Mesenchymal stem cell (in vitro differentiated cells and primary cell): ENCODE data around the gene FLNC.

Experiments used
- DNase-seq: peaks from one replicate; pipeline ENCODE4 v3.0.0-alpha.2; 2013
- H2AFZ ChIP-seq: one replicate; pipeline ENCODE4 v1.6.1; 2013; ENCODE audit warnings: low read depth, mild to moderate bottlenecking, control low read depth, inconsistent platforms, low read length, moderate library complexity
- H2AK5ac ChIP-seq: 2 replicates; pipeline ENCODE4 v1.6.1; 2013; ENCODE audit warnings: low read length, moderate library complexity, mild to moderate bottlenecking, inconsistent platforms; ENCODE audit not compliant: severe bottlenecking
- H2BK120ac ChIP-seq: one replicate; pipeline ENCODE4 v1.6.1; 2013; ENCODE audit warnings: low read depth, mild to moderate bottlenecking, inconsistent platforms, low read length, moderate library complexity
- H2BK12ac ChIP-seq, 2 experiments: one replicate each; pipeline ENCODE4 v1.6.1; 2013; ENCODE audit warnings: inconsistent platforms in 2 of 2, low read length in 2 of 2, mild to moderate bottlenecking in 2 of 2, moderate library complexity in 2 of 2, control low read depth in 1 of 2
- H2BK15ac ChIP-seq: one replicate; pipeline ENCODE4 v1.6.1; 2013; ENCODE audit warnings: mild to moderate bottlenecking, low read depth, inconsistent platforms; ENCODE audit not compliant: poor library complexity, severe bottlenecking
- H2BK5ac ChIP-seq: 2 replicates; pipeline ENCODE4 v1.6.1; 2013; ENCODE audit warnings: low read depth, mild to moderate bottlenecking, low read length, control low read depth, inconsistent platforms; ENCODE audit not compliant: poor library complexity, severe bottlenecking
- H3K14ac ChIP-seq, 2 experiments: one replicate each; pipeline ENCODE4 v1.6.1; 2013; ENCODE audit warnings: inconsistent platforms in 2 of 2, low read length in 2 of 2, control low read depth in 1 of 2, mild to moderate bottlenecking in 1 of 2, moderate library complexity in 1 of 2
- H3K18ac ChIP-seq, 2 experiments: one replicate each; pipeline ENCODE4 v1.6.1; 2013; ENCODE audit warnings: inconsistent platforms in 2 of 2, low read length in 2 of 2, control low read depth in 1 of 2, low read depth in 1 of 2, mild to moderate bottlenecking in 1 of 2
- H3K23ac ChIP-seq, 2 experiments: one replicate each; pipeline ENCODE4 v1.6.1; 2013; ENCODE audit warnings: inconsistent platforms in 2 of 2, low read length in 2 of 2, mild to moderate bottlenecking in 2 of 2, moderate library complexity in 2 of 2, control low read depth in 1 of 2
- H3K27ac ChIP-seq: 2 replicates; pipeline ENCODE4 v1.5.1; 2013; ENCODE audit warnings: mild to moderate bottlenecking, moderate library complexity, low read length, control low read depth, inconsistent platforms; ENCODE audit not compliant: poor library complexity, severe bottlenecking
- H3K27me3 ChIP-seq, 2 experiments: 2 replicates each; pipeline versions ENCODE4 v1.6.1 to v1.7.0; 2013; ENCODE audit warnings: low read length in 2 of 2, mild to moderate bottlenecking in 2 of 2, moderate library complexity in 2 of 2, control low read depth in 1 of 2, inconsistent platforms in 1 of 2; ENCODE audit not compliant: control insufficient read depth in 1 of 2, insufficient read depth in 1 of 2
- H3K36me3 ChIP-seq, 2 experiments: 2 replicates each; pipeline versions ENCODE4 v1.6.1 to v1.7.0; 2013; ENCODE audit warnings: low read length in 2 of 2, control low read depth in 1 of 2, inconsistent platforms in 1 of 2, low read depth in 1 of 2, mild to moderate bottlenecking in 1 of 2; ENCODE audit not compliant: insufficient read depth in 2 of 2, control insufficient read depth in 1 of 2
- H3K4ac ChIP-seq, 2 experiments: one replicate each; pipeline ENCODE4 v1.6.1; 2013; ENCODE audit warnings: inconsistent platforms in 2 of 2, low read length in 2 of 2, mild to moderate bottlenecking in 2 of 2, moderate library complexity in 2 of 2, control low read depth in 1 of 2, low read depth in 1 of 2
- H3K4me1 ChIP-seq: 2 replicates; pipeline ENCODE4 v1.6.1; 2013; ENCODE audit warnings: low read depth, low read length, control low read depth; ENCODE audit not compliant: control insufficient read depth, insufficient read depth
- H3K4me2 ChIP-seq: 2 replicates; pipeline ENCODE4 v1.6.1; 2013; ENCODE audit warnings: low read length, mild to moderate bottlenecking, inconsistent platforms; ENCODE audit not compliant: poor library complexity, severe bottlenecking
- H3K4me3 ChIP-seq, 2 experiments: 2 replicates each; pipeline versions ENCODE4 v1.5.1 to v1.7.0; 2013; ENCODE audit warnings: low read length in 2 of 2, mild to moderate bottlenecking in 2 of 2, control low read depth in 1 of 2, low read depth in 1 of 2; ENCODE audit not compliant: insufficient read depth in 1 of 2
- H3K79me1 ChIP-seq: replicated peaks from 2 replicates; pipeline ENCODE4 v1.6.1; 2013; ENCODE audit warnings: mild to moderate bottlenecking, control low read depth, low read length, inconsistent platforms; ENCODE audit not compliant: poor library complexity, severe bottlenecking
- H3K9ac ChIP-seq: 2 replicates; pipeline ENCODE4 v1.7.0; 2013; ENCODE audit warnings: mild to moderate bottlenecking, low read length, moderate library complexity
- H3K9me3 ChIP-seq: 2 replicates; pipeline ENCODE4 v1.7.0; 2013; ENCODE audit warnings: mild to moderate bottlenecking, low read length; ENCODE audit not compliant: control insufficient read depth
- H4K8ac ChIP-seq: one replicate; pipeline ENCODE4 v1.6.1; 2013; ENCODE audit warnings: inconsistent platforms, mild to moderate bottlenecking, low read length, moderate library complexity
- H4K91ac ChIP-seq: one replicate; pipeline ENCODE4 v1.6.1; 2013; ENCODE audit warnings: mild to moderate bottlenecking, low read length, inconsistent platforms
- WGBS: methylation state at CpG from one replicate; pipeline ENCODE4 v1.1.7; 2013; ENCODE audit warnings: mixed read lengths; 5-methylcytosine and 5-hydroxymethylcytosine counted together

Gene FLNC

GRCh38 chr7:128879461-128879938 is 49.3 kb downstream of the FLNC start:
- H3K36me3 ChIP-seq: peaks cover 0 to 23% of the 10 kb centered on the region in 2 experiments
- no peak overlapping the region for H2BK5ac ChIP-seq
- peak overlapping the region; percentile 7 for H4K8ac ChIP-seq
- H3K4me2 ChIP-seq: no peak overlapping the region
- no peak overlapping the region for H2BK15ac ChIP-seq
- H3K27me3 ChIP-seq: peaks cover 0 to 28% of the 10 kb centered on the region in 2 experiments
- H3K23ac ChIP-seq: no peak overlapping the region
- H3K9ac ChIP-seq: no peak overlapping the region
- no peak overlapping the region for H3K4me3 ChIP-seq
- H3K18ac ChIP-seq: no peak overlapping the region
- H2AK5ac ChIP-seq: no peak overlapping the region
- H3K4me1 ChIP-seq: peaks cover 10% of the 10 kb centered on the region
- H4K91ac ChIP-seq: no peak overlapping the region
- H2BK12ac ChIP-seq: no peak overlapping the region
- H2BK120ac ChIP-seq: no peak overlapping the region
- 94% methylated on average over 19 of the region's 19 CpGs for WGBS
- no peaks in the 10 kb centered on the region for H3K9me3 ChIP-seq
- DNase-seq: no peak
- H2AFZ ChIP-seq: no peak overlapping the region
- no peak overlapping the region for H3K27ac ChIP-seq
- no peak overlapping the region for H3K4ac ChIP-seq
- no peak overlapping the region for H3K14ac ChIP-seq
- H3K79me1 ChIP-seq: no peaks in the 10 kb centered on the region

- no peak overlapping the region for H3K27ac ChIP-seq
- H2AFZ ChIP-seq: no peak overlapping the region
- H2BK5ac ChIP-seq: no peak overlapping the region
- DNase-seq: peak; percentile 69
- H3K79me1 ChIP-seq: no peaks in the 10 kb centered on the region
- no peaks in the 10 kb centered on the region for H3K9me3 ChIP-seq
- H3K4me1 ChIP-seq: peaks cover 10% of the 10 kb centered on the region
- no peak overlapping the region for H2BK120ac ChIP-seq
- 59% methylated on average over 30 of the region's 31 CpGs for WGBS
- peaks cover 0 to 25% of the 10 kb centered on the region in 2 experiments for H3K27me3 ChIP-seq
- H3K18ac ChIP-seq: no peak overlapping the region
- H2BK15ac ChIP-seq: no peak overlapping the region
- H4K8ac ChIP-seq: no peak overlapping the region
- H3K23ac ChIP-seq: no peak overlapping the region
- H2AK5ac ChIP-seq: no peak overlapping the region
- H2BK12ac ChIP-seq: no peak overlapping the region
- no peak overlapping the region for H3K4ac ChIP-seq
- no peak overlapping the region for H3K4me2 ChIP-seq
- H4K91ac ChIP-seq: no peak overlapping the region
- H3K4me3 ChIP-seq: no peak overlapping the region
- H3K36me3 ChIP-seq: peaks cover 0 to 26% of the 10 kb centered on the region in 2 experiments
- no peak overlapping the region for H3K14ac ChIP-seq
- no peak overlapping the region for H3K9ac ChIP-seq
Measured at GRCh38 chr7:128879939-128880746, 49.9 kb downstream of the FLNC start.

GRCh38 chr7:128880791-128881457 is 50.7 kb downstream of the FLNC start:
- Histone ChIP-seq H3K4me3 (no peak overlapping the region), H3K4ac (no peak overlapping the region), H2AFZ (no peak overlapping the region), H3K36me3 (peaks cover 0 to 30% of the 10 kb centered on the region in 2 experiments), H2BK120ac (no peak overlapping the region), H3K9me3 (no peaks in the 10 kb centered on the region), H2AK5ac (no peak overlapping the region), H2BK5ac (no peak overlapping the region), H3K14ac (no peak overlapping the region), H3K18ac (no peak overlapping the region), H3K4me1 (peaks cover 10% of the 10 kb centered on the region), H3K27ac (no peak overlapping the region), H3K9ac (no peak overlapping the region), H3K79me1 (no peaks in the 10 kb centered on the region), H2BK12ac (no peak overlapping the region), H4K91ac (no peak overlapping the region), H3K27me3 (peaks cover 0 to 27% of the 10 kb centered on the region in 2 experiments), H4K8ac (no peak overlapping the region), H3K23ac (no peak overlapping the region), H3K4me2 (no peak overlapping the region), H2BK15ac (no peak overlapping the region)
- 91% methylated on average over 11 of the region's 11 CpGs for WGBS
- no peak for DNase-seq

- no peak overlapping the region for H3K4me2 ChIP-seq
- no peak overlapping the region for H3K4ac ChIP-seq
- H4K8ac ChIP-seq: no peak overlapping the region
- no peak for DNase-seq
- no peak overlapping the region for H2BK12ac ChIP-seq
- no peak overlapping the region for H3K18ac ChIP-seq
- H3K4me1 ChIP-seq: peaks cover 10% of the 10 kb centered on the region
- no peak overlapping the region for H4K91ac ChIP-seq
- no peak overlapping the region for H2BK5ac ChIP-seq
- no peak overlapping the region for H2BK15ac ChIP-seq
- no peak overlapping the region for H3K23ac ChIP-seq
- H2BK120ac ChIP-seq: no peak overlapping the region
- H3K79me1 ChIP-seq: no peaks in the 10 kb centered on the region
- no peak overlapping the region for H2AK5ac ChIP-seq
- H2AFZ ChIP-seq: no peak overlapping the region
- no peak overlapping the region for H3K14ac ChIP-seq
- no peak overlapping the region for H3K4me3 ChIP-seq
- H3K9ac ChIP-seq: no peak overlapping the region
- no peaks in the 10 kb centered on the region for H3K9me3 ChIP-seq
- H3K36me3 ChIP-seq: peaks cover 0 to 28% of the 10 kb centered on the region in 2 experiments
- WGBS: 78% methylated on average over 10 of the region's 10 CpGs
- peaks cover 0 to 26% of the 10 kb centered on the region in 2 experiments for H3K27me3 ChIP-seq
- no peak overlapping the region for H3K27ac ChIP-seq
Measured at GRCh38 chr7:128881458-128882125, 51.4 kb downstream of the FLNC start.
